GM12891 (cell line): Measurements from ENCODE around the gene TMEM184A.

Experiments used
- PAX5 ChIP-seq: IDR thresholded peaks from 2 replicates; pipeline ENCODE4 v1.6.1; 2011; ENCODE audit warnings: low read length, moderate library complexity, mild to moderate bottlenecking; ENCODE audit not compliant: insufficient read depth, severe bottlenecking
- POLR2A ChIP-seq: IDR thresholded peaks from 2 replicates; pipeline ENCODE4 v1.6.1; 2011; ENCODE audit warnings: low read depth, low read length, control low read depth
- POLR2AphosphoS5 ChIP-seq: IDR thresholded peaks from 2 replicates; pipeline ENCODE4 v1.6.1; 2011; ENCODE audit warnings: low read depth, low read length, control low read depth
- SPI1 ChIP-seq: IDR thresholded peaks from 2 replicates; pipeline ENCODE4 v1.6.1; 2011; ENCODE audit warnings: low read depth, low read length, control low read depth
- TAF1 ChIP-seq: IDR thresholded peaks from 2 replicates; pipeline ENCODE4 v1.6.1; 2011; ENCODE audit warnings: low read depth, low read length, control low read depth

DNA sequence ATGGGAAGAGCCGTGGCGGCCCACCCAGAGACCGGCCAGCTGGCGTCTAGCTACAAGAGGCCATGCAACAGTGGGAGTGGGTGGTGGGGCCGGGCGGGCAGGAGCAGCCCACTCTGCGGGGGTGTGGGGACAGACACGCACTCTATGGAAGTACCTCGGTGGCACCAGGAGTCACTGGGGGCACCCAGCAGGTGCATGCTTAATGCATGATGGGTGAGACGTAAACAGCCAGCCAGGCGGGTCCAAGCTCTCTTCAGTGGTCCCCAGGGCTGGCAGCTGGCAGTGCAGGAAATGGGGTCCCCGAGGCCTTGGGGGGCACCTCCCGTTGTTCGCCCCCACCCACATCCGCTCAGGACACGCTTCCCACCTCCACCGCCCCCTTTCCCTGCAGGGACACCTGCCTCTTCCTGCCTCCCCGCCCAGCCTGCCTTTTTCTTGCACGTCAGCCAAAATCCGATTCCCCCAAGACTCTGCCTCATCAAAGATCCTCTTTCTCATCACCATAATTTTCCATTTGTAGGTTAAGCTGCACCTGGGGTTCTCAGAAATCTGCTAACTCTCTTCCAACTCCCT lies 36.4 kb upstream of the TMEM184A start:
- TF ChIP-seq POLR2AphosphoS5, result no peak
- no peak for TF ChIP-seq POLR2A
- no peak for TF ChIP-seq SPI1
- no peak for TF ChIP-seq TAF1
- TF ChIP-seq PAX5, result no peak
